ENCODE results near the gene CD79A.

- TF ChIP-seq, protein P1, sequence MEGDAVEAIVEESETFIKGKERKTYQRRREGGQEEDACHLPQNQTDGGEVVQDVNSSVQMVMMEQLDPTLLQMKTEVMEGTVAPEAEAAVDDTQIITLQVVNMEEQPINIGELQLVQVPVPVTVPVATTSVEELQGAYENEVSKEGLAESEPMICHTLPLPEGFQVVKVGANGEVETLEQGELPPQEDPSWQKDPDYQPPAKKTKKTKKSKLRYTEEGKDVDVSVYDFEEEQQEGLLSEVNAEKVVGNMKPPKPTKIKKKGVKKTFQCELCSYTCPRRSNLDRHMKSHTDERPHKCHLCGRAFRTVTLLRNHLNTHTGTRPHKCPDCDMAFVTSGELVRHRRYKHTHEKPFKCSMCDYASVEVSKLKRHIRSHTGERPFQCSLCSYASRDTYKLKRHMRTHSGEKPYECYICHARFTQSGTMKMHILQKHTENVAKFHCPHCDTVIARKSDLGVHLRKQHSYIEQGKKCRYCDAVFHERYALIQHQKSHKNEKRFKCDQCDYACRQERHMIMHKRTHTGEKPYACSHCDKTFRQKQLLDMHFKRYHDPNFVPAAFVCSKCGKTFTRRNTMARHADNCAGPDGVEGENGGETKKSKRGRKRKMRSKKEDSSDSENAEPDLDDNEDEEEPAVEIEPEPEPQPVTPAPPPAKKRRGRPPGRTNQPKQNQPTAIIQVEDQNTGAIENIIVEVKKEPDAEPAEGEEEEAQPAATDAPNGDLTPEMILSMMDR (conservative IDR thresholded peaks at IDR 0.05 in 1 of 2, IDR thresholded peaks at IDR 0.05 in 1 of 2; ENCODE audit: low read depth in 1 of 2, low read length in 2 of 2): no peak
- TF ChIP-seq EZH2 (IDR thresholded peaks at IDR 0.05; ENCODE audit: low read length, missing control alignments): peak; percentile 57
Observed at GRCh38 chr19:41927497-41928192, 50.6 kb downstream of the CD79A start.
